Subcutaneous adipose tissue (tissue), 4 donors: ENCODE results near the gene CCDC149. TPM values are rescaled to one million over a fixed set of nuclear protein-coding genes. Genes with fewer than 3 reads are reported as not detected.

Experiments
- CTCF ChIP-seq: fragments of 450-650 bp; IDR thresholded peaks from one replicate; pipeline ENCODE4 v1.5.1; 2016; ENCODE audit warnings: low read depth, mild to moderate bottlenecking, control low read depth, antibody characterized with exemption, moderate library complexity
- total RNA-seq, 4 donors: library from RNA; depleted of rRNA; stranded (reverse); fragments of >200 nt; gene quantifications; one replicate each; pipeline ENCODE4 v1.1.0, GENCODE V29; 2016

The CCDC149 gene
- total RNA-seq, 4 donors from 2014 or later = 15.5 to 20.3 (median 18.0) TPM

GRCh38 chr4:24889991-24890390 is 22.9 kb downstream of the CCDC149 start:
- no peak for TF ChIP-seq CTCF

GRCh38 chr4:24888475-24889344 is 24.1 kb downstream of the CCDC149 start:
- TF ChIP-seq CTCF = no peak

GRCh38 chr4:24887881-24888430 is 24.9 kb downstream of the CCDC149 start:
- TF ChIP-seq CTCF = no peak

- TF ChIP-seq CTCF = no peak
Observed at GRCh38 chr4:24886596-24886995, 26.2 kb downstream of the CCDC149 start.

- TF ChIP-seq CTCF = no peak
Observed at GRCh38 chr4:24885342-24885741, 27.5 kb downstream of the CCDC149 start.

- TF ChIP-seq CTCF = no peak
Observed at GRCh38 chr4:24884902-24885301, 27.9 kb downstream of the CCDC149 start.

- TF ChIP-seq CTCF = no peak
Observed at GRCh38 chr4:24881508-24882196, 31.2 kb downstream of the CCDC149 start.
